Fibroblast of lung (primary cell): Measurements from ENCODE around the gene PLSCR1.

Experiments
- CTCF ChIP-seq, 2 donors: IDR thresholded peaks in 1 of 2; conservative IDR thresholded peaks in 1 of 2; 1 replicate in 1 of 2; 2 replicates in 1 of 2; pipeline ENCODE4 v1.5.1; 2011 to 2012; ENCODE audit warnings: low read length in 2 of 2, control low read depth in 1 of 2, inconsistent platforms in 1 of 2, low read depth in 1 of 2, mild to moderate bottlenecking in 1 of 2
- EZH2 ChIP-seq: IDR thresholded peaks from 2 replicates; pipeline ENCODE4 v1.5.1; 2012; ENCODE audit warnings: low read length, control low read depth, mild to moderate bottlenecking; ENCODE audit errors: missing control alignments

- TF ChIP-seq CTCF (conservative IDR thresholded peaks at IDR 0.05 in 1 of 2, IDR thresholded peaks at IDR 0.05 in 1 of 2; ENCODE audit: low read depth in 1 of 2, low read length in 2 of 2) (no peak), EZH2 (no peak)
These were observed 29.8 kb upstream of the PLSCR1 start for GRCh38 chr3:146574173-146574572.
